HEK293 (cell line): Measurements from ENCODE around the gene RBM20.

Experiments used
- CTCF ChIA-PET: fragments of 350-600 bp; formaldehyde crosslinking; extraction: SDS; loops from one replicate; lab custom pipeline; 2021; ENCODE audit warnings: antibody characterized with exemption; lab: Yijun Ruan, JAX
- POLR2A ChIA-PET: fragments of 300-600 bp; formaldehyde crosslinking; extraction: SDS; loops from one replicate; lab custom pipeline; 2020; ENCODE audit warnings: antibody characterized with exemption, inconsistent platforms; lab: Yijun Ruan, JAX
- H3K27ac ChIP-seq: fragments of 200-500 bp; sonication (Bioruptor generic); 2 replicates; pipeline ENCODE4 v1.5.1; 2014; ENCODE audit warnings: low read depth, low read length, control low read depth, inconsistent platforms; ENCODE audit errors: extremely low read depth
- H3K36me3 ChIP-seq, 2 experiments: fragments of 200-500 bp in 1 of 2; sonication (Bioruptor generic) in 1 of 2; 1 replicate in 1 of 2; 2 replicates in 1 of 2; pipeline ENCODE4 v1.5.1; 2014 to 2017; ENCODE audit warnings: inconsistent platforms in 2 of 2, low read length in 2 of 2; ENCODE audit not compliant: control insufficient read depth in 2 of 2, insufficient read depth in 1 of 2
- H3K4me1 ChIP-seq: fragments of 200-500 bp; sonication (Bioruptor generic); 2 replicates; pipeline ENCODE4 v1.5.1; 2014; ENCODE audit warnings: mild to moderate bottlenecking, low read length, inconsistent platforms; ENCODE audit not compliant: control insufficient read depth, insufficient read depth
- H3K4me3 ChIP-seq: 2 replicates; pipeline ENCODE4 v1.5.1; 2011; ENCODE audit warnings: low read depth, mild to moderate bottlenecking, control low read depth, low read length, moderate library complexity
- H3K9me3 ChIP-seq: fragments of 200-500 bp; sonication (Bioruptor generic); 2 replicates; pipeline ENCODE4 v1.5.1; 2014; ENCODE audit warnings: low read depth, low read length, inconsistent platforms; ENCODE audit not compliant: control insufficient read depth, insufficient read depth
- KLF8 ChIP-seq: fragments of 450-650 bp; formaldehyde crosslinking; IDR thresholded peaks from 2 replicates; pipeline ENCODE4 v1.5.1; 2016; ENCODE audit warnings: missing biosample characterization, missing genetic modification characterization
- MEIS1 ChIP-seq: sonication (generic); formaldehyde crosslinking; IDR thresholded peaks from 2 replicates; pipeline ENCODE4 v1.8.1; 2022; ENCODE audit warnings: missing genetic modification reagents, mild to moderate bottlenecking, borderline replicate concordance
- MZF1 ChIP-seq: fragments of 450-650 bp; formaldehyde crosslinking; IDR thresholded peaks from 2 replicates; pipeline ENCODE4 v1.5.1; 2017; ENCODE audit warnings: missing biosample characterization, missing genetic modification characterization, borderline replicate concordance
- SCRT2 ChIP-seq: fragments of 450-650 bp; formaldehyde crosslinking; IDR thresholded peaks from 2 replicates; pipeline ENCODE4 v1.5.1; 2016; ENCODE audit warnings: missing biosample characterization, missing genetic modification characterization
- YY2 ChIP-seq: fragments of 450-650 bp; formaldehyde crosslinking; IDR thresholded peaks from 2 replicates; pipeline ENCODE4 v1.5.1; 2016; ENCODE audit warnings: missing biosample characterization, missing genetic modification characterization
- ZEB2 ChIP-seq: fragments of 450-650 bp; formaldehyde crosslinking; IDR thresholded peaks from 2 replicates; pipeline ENCODE4 v1.5.1; 2016; ENCODE audit warnings: missing biosample characterization, missing genetic modification characterization
- ZIC2 ChIP-seq: fragments of 450-650 bp; formaldehyde crosslinking; IDR thresholded peaks from 2 replicates; pipeline ENCODE4 v1.5.1; 2016; ENCODE audit warnings: missing biosample characterization, missing genetic modification characterization
- ZNF184 ChIP-seq: fragments of 450-650 bp; IDR thresholded peaks from 2 replicates; pipeline ENCODE4 v1.5.1; 2018; ENCODE audit warnings: missing biosample characterization, mild to moderate bottlenecking, missing genetic modification characterization
- ZNF24 ChIP-seq: fragments of 450-650 bp; formaldehyde crosslinking; IDR thresholded peaks from 2 replicates; pipeline ENCODE4 v1.5.1; 2016; ENCODE audit warnings: missing biosample characterization, missing genetic modification characterization
- ZNF423 ChIP-seq: fragments of 450-650 bp; formaldehyde crosslinking; IDR thresholded peaks from 2 replicates; pipeline ENCODE4 v1.5.1; 2016; ENCODE audit warnings: missing biosample characterization, missing genetic modification characterization
- ZNF473 ChIP-seq: fragments of 450-650 bp; formaldehyde crosslinking; IDR thresholded peaks from 2 replicates; pipeline ENCODE4 v1.5.1; 2017; ENCODE audit warnings: missing biosample characterization, missing genetic modification characterization
- ZNF544 ChIP-seq: fragments of 450-650 bp; formaldehyde crosslinking; IDR thresholded peaks from 2 replicates; pipeline ENCODE4 v1.5.0; 2017; ENCODE audit warnings: missing biosample characterization, missing genetic modification characterization
- ZNF558 ChIP-seq: fragments of 450-650 bp; formaldehyde crosslinking; IDR thresholded peaks from 2 replicates; pipeline ENCODE4 v1.5.1; 2016; ENCODE audit warnings: missing biosample characterization, missing genetic modification characterization
- ZNF629 ChIP-seq: fragments of 450-650 bp; formaldehyde crosslinking; IDR thresholded peaks from 2 replicates; pipeline ENCODE4 v1.5.1; 2017; ENCODE audit warnings: missing biosample characterization, missing genetic modification characterization
- ZNF701 ChIP-seq: fragments of 450-650 bp; formaldehyde crosslinking; IDR thresholded peaks from 2 replicates; pipeline ENCODE4 v1.5.1; 2016; ENCODE audit warnings: missing biosample characterization, missing genetic modification characterization
- ZNF785 ChIP-seq: fragments of 450-650 bp; formaldehyde crosslinking; IDR thresholded peaks from 2 replicates; pipeline ENCODE4 v1.5.1; 2016; ENCODE audit warnings: missing biosample characterization, missing genetic modification characterization
- ZXDB ChIP-seq: fragments of 450-650 bp; formaldehyde crosslinking; IDR thresholded peaks from 2 replicates; pipeline ENCODE4 v1.5.1; 2016; ENCODE audit warnings: missing biosample characterization, missing genetic modification characterization
- TF ChIP-seq, protein P1 (sequence below): fragments of 450-650 bp; formaldehyde crosslinking; IDR thresholded peaks from 2 replicates; pipeline ENCODE4 v1.5.1; 2016; ENCODE audit warnings: missing biosample characterization, missing genetic modification characterization
- TF ChIP-seq, protein P2 (sequence below): fragments of 450-650 bp; formaldehyde crosslinking; IDR thresholded peaks from 2 replicates; pipeline ENCODE4 v1.5.1; 2016; ENCODE audit warnings: missing biosample characterization, missing genetic modification characterization
- TF ChIP-seq, protein P3 (sequence below): fragments of 450-650 bp; formaldehyde crosslinking; IDR thresholded peaks from 2 replicates; pipeline ENCODE4 v1.5.1; 2016; ENCODE audit warnings: missing biosample characterization, missing genetic modification characterization
- TF ChIP-seq, protein P4 (sequence below): fragments of 450-650 bp; IDR thresholded peaks from 2 replicates; pipeline ENCODE4 v1.5.1; 2018; ENCODE audit warnings: missing biosample characterization, mild to moderate bottlenecking, missing genetic modification characterization
- TF ChIP-seq, protein P5 (sequence below): fragments of 450-650 bp; formaldehyde crosslinking; IDR thresholded peaks from 2 replicates; pipeline ENCODE4 v1.5.1; 2016; ENCODE audit warnings: missing biosample characterization, missing genetic modification characterization

The RBM20 gene

DNA sequence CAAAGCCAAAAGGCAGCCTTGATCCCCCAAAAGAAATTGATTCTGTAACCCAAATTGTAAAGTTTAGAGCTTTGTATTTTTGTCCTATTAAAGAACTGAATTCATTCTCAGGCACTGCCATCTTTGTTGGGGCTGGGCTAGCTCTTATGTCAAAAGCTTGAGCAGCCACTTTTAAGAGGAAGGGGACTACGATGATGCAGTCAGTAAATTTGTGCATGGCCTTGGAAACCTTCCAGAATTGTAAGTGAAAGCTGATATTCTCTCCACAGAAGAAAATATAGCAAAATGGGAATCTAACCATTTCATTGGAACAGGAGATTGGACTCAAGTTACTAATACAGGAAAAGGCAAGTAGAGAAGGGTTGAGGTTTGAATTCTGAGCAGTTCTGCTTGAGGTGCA, 50.1 kb downstream of the RBM20 start (continued):
- TF ChIP-seq, protein P1, sequence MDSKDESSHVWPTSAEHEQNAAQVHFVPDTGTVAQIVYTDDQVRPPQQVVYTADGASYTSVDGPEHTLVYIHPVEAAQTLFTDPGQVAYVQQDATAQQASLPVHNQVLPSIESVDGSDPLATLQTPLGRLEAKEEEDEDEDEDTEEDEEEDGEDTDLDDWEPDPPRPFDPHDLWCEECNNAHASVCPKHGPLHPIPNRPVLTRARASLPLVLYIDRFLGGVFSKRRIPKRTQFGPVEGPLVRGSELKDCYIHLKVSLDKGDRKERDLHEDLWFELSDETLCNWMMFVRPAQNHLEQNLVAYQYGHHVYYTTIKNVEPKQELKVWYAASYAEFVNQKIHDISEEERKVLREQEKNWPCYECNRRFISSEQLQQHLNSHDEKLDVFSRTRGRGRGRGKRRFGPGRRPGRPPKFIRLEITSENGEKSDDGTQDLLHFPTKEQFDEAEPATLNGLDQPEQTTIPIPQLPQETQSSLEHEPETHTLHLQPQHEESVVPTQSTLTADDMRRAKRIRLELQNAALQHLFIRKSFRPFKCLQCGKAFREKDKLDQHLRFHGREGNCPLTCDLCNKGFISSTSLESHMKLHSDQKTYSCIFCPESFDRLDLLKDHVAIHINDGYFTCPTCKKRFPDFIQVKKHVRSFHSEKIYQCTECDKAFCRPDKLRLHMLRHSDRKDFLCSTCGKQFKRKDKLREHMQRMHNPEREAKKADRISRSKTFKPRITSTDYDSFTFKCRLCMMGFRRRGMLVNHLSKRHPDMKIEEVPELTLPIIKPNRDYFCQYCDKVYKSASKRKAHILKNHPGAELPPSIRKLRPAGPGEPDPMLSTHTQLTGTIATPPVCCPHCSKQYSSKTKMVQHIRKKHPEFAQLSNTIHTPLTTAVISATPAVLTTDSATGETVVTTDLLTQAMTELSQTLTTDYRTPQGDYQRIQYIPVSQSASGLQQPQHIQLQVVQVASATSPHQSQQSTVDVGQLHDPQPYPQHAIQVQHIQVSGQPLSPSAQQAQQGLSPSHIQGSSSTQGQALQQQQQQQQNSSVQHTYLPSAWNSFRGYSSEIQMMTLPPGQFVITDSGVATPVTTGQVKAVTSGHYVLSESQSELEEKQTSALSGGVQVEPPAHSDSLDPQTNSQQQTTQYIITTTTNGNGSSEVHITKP (tag by site-specific recombination) = peak; percentile 46; the same call in 1 of the 2 replicates
- TF ChIP-seq, protein P2, sequence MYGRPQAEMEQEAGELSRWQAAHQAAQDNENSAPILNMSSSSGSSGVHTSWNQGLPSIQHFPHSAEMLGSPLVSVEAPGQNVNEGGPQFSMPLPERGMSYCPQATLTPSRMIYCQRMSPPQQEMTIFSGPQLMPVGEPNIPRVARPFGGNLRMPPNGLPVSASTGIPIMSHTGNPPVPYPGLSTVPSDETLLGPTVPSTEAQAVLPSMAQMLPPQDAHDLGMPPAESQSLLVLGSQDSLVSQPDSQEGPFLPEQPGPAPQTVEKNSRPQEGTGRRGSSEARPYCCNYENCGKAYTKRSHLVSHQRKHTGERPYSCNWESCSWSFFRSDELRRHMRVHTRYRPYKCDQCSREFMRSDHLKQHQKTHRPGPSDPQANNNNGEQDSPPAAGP (tag by site-specific recombination) = no peak
- TF ChIP-seq, protein P3, sequence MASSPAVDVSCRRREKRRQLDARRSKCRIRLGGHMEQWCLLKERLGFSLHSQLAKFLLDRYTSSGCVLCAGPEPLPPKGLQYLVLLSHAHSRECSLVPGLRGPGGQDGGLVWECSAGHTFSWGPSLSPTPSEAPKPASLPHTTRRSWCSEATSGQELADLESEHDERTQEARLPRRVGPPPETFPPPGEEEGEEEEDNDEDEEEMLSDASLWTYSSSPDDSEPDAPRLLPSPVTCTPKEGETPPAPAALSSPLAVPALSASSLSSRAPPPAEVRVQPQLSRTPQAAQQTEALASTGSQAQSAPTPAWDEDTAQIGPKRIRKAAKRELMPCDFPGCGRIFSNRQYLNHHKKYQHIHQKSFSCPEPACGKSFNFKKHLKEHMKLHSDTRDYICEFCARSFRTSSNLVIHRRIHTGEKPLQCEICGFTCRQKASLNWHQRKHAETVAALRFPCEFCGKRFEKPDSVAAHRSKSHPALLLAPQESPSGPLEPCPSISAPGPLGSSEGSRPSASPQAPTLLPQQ (tag by site-specific recombination) = 0 out of 2 replicates have a peak, but pooled peaks have one; percentile 32
- TF ChIP-seq, protein P4, sequence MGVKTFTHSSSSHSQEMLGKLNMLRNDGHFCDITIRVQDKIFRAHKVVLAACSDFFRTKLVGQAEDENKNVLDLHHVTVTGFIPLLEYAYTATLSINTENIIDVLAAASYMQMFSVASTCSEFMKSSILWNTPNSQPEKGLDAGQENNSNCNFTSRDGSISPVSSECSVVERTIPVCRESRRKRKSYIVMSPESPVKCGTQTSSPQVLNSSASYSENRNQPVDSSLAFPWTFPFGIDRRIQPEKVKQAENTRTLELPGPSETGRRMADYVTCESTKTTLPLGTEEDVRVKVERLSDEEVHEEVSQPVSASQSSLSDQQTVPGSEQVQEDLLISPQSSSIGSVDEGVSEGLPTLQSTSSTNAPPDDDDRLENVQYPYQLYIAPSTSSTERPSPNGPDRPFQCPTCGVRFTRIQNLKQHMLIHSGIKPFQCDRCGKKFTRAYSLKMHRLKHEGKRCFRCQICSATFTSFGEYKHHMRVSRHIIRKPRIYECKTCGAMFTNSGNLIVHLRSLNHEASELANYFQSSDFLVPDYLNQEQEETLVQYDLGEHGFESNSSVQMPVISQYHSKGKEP (tag by site-specific recombination) = peak; percentile 95
- TF ChIP-seq, protein P5, sequence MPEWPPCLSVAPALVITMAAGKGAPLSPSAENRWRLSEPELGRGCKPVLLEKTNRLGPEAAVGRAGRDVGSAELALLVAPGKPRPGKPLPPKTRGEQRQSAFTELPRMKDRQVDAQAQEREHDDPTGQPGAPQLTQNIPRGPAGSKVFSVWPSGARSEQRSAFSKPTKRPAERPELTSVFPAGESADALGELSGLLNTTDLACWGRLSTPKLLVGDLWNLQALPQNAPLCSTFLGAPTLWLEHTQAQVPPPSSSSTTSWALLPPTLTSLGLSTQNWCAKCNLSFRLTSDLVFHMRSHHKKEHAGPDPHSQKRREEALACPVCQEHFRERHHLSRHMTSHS (tag by site-specific recombination) = no peak
- no peak for TF ChIP-seq ZNF629
- no peak for TF ChIP-seq ZNF473 (tag by site-specific recombination)
- TF ChIP-seq ZNF423 (tag by site-specific recombination) = no peak
- no peak for TF ChIP-seq ZXDB (tag by site-specific recombination)
- TF ChIP-seq ZNF701 (tag by site-specific recombination) = no peak
- no peak for TF ChIP-seq KLF8
- peak; percentile 51; the same call in 1 of the 2 replicates for TF ChIP-seq MZF1 (tag by site-specific recombination)
- TF ChIP-seq ZNF184 = no peak
- no peak for TF ChIP-seq YY2
- TF ChIP-seq ZNF544 (tag by site-specific recombination) = no peak

DNA sequence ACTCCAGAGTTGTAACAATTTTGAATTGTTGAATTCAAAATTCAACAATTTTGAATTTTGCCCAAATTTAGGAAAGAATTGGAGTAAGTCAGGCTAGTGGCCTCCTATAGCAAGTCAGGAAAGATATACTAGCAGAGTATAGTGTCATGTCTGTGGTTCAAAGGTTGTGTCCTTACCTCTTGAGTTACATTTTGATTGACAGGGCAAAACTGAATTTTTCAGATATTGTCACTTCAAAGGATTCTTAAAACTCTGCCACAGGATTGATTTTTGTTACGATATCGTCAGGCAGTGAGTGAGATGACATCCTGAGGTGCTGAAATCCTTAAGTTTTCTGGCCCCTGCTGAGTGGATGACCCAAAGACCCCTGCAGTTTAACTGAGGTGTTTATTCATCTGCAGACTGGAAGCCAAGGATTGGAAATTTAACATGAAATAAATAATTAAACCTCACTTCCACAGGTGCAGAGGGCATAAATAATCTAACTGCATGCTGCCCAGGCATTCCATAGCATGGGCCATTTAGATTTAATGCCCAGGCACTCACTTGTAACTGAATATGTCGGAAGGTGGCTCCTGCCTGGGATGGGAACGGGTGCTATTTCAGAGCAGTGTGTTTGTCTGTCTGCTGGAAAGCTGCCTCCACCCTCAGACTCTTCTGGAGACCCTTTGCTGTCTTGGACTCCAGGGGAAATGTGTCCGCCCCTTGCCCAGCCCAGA, 50.8 kb downstream of the RBM20 start:
- CTCF ChIA-PET = interaction anchor here (1.6 kb wide), 1 partner anchor 14 kb away, joined by 4 read pairs; no protein-coding TSS in a partner anchor
- H3K36me3 ChIP-seq = no peaks in the 10 kb centered on the region; a peak in 1 of 3 replicates
- peaks cover 5% of the 10 kb centered on the region for H3K4me1 ChIP-seq
- POLR2A ChIA-PET = no interaction called here
- no peak overlapping the region for H3K4me3 ChIP-seq
- H3K9me3 ChIP-seq = no peaks in the 10 kb centered on the region
- H3K27ac ChIP-seq = no peak overlapping the region
- TF ChIP-seq ZNF24 (tag by site-specific recombination) (no peak), SCRT2 (tag by site-specific recombination) (0 out of 2 replicates have a peak, but pooled peaks have one; percentile 25), ZNF558 (tag by site-specific recombination) (no peak), MEIS1 (no peak), ZEB2 (no peak), ZNF785 (no peak), ZIC2 (tag by site-specific recombination) (0 out of 2 replicates have a peak, but pooled peaks have one; percentile 36)
- TF ChIP-seq, protein P1 (tag by site-specific recombination) = peak; percentile 7; the same call in 1 of the 2 replicates
